GM12878 (cell line): ENCODE measurements around the gene LRRC23. TPM values are rescaled to one million over a fixed set of nuclear protein-coding genes. Genes with fewer than 3 reads are reported as not detected.

Experiments used
- BACH1 ChIP-seq: fragments of 450-650 bp; IDR thresholded peaks from 2 replicates; pipeline ENCODE4 v1.6.1; 2017; ENCODE audit warnings: mild to moderate bottlenecking, borderline replicate concordance
- BHLHE40 ChIP-seq, 2 experiments: fragments of 450-650 bp in 1 of 2; IDR thresholded peaks; 2 replicates each; pipeline ENCODE4 v1.6.1; 2011 to 2017; ENCODE audit warnings: low read depth in 2 of 2, borderline replicate concordance in 1 of 2, improper control_type of control experiment in 1 of 2, low read length in 1 of 2, mild to moderate bottlenecking in 1 of 2
- EED ChIP-seq: sonication (generic); IDR thresholded peaks from 2 replicates; pipeline ENCODE4 v1.6.1; 2016; ENCODE audit warnings: antibody characterized with exemption, low read depth
- ETV6 ChIP-seq, 2 experiments: fragments of 450-650 bp in 1 of 2; IDR thresholded peaks in 1 of 2; conservative IDR thresholded peaks in 1 of 2; 2 replicates each; pipeline ENCODE4 v1.6.1; 2014; ENCODE audit warnings: antibody characterized with exemption in 1 of 2, borderline replicate concordance in 1 of 2, low read depth in 1 of 2, mild to moderate bottlenecking in 1 of 2, moderate library complexity in 1 of 2
- FOS ChIP-seq: IDR thresholded peaks from 3 replicates; pipeline ENCODE4 v1.6.1; 2011; ENCODE audit warnings: borderline replicate concordance; ENCODE audit not compliant: insufficient read length; ENCODE audit errors: extremely low read depth
- HDGF ChIP-seq: fragments of 450-650 bp; IDR thresholded peaks from 2 replicates; pipeline ENCODE4 v1.6.1; 2016; ENCODE audit warnings: antibody characterized with exemption
- IKZF2 ChIP-seq, 2 experiments: fragments of 450-650 bp; IDR thresholded peaks; 2 replicates each; pipeline ENCODE4 v1.6.1; 2017; ENCODE audit warnings: mild to moderate bottlenecking in 2 of 2, moderate library complexity in 2 of 2
- JUNB ChIP-seq: IDR thresholded peaks from 2 replicates; pipeline ENCODE4 v1.6.1; 2016; ENCODE audit warnings: antibody characterized with exemption, mild to moderate bottlenecking
- MEF2B ChIP-seq: fragments of 450-650 bp; IDR thresholded peaks from 2 replicates; pipeline ENCODE4 v1.6.1; 2018; ENCODE audit warnings: mild to moderate bottlenecking, moderate library complexity; ENCODE audit not compliant: partially characterized antibody, poor library complexity, severe bottlenecking
- NFYB ChIP-seq: IDR thresholded peaks from 2 replicates; pipeline ENCODE4 v1.6.1; 2011; ENCODE audit warnings: low read depth, mild to moderate bottlenecking, low read length, improper control_type of control experiment, moderate library complexity; ENCODE audit not compliant: insufficient read depth
- PAX8 ChIP-seq: fragments of 450-650 bp; IDR thresholded peaks from 2 replicates; pipeline ENCODE4 v1.6.1; 2017; ENCODE audit warnings: mild to moderate bottlenecking, moderate library complexity
- POLR2AphosphoS2 ChIP-seq: IDR thresholded peaks from 2 replicates; pipeline ENCODE4 v1.6.1; 2011; ENCODE audit warnings: low read depth, mild to moderate bottlenecking, low read length, improper control_type of control experiment, moderate library complexity
- POLR2AphosphoS5 ChIP-seq: IDR thresholded peaks from 2 replicates; pipeline ENCODE4 v1.6.1; 2011; ENCODE audit warnings: mild to moderate bottlenecking, low read length, inconsistent platforms
- SMAD1 ChIP-seq: fragments of 450-650 bp; IDR thresholded peaks from 2 replicates; pipeline ENCODE4 v1.6.1; 2018; ENCODE audit warnings: mild to moderate bottlenecking, low read depth; ENCODE audit not compliant: partially characterized antibody
- SPI1 ChIP-seq: IDR thresholded peaks from 2 replicates; pipeline ENCODE4 v1.6.1; 2011; ENCODE audit warnings: low read depth, mild to moderate bottlenecking, low read length, moderate library complexity, borderline replicate concordance; ENCODE audit not compliant: insufficient read depth
- TCF12 ChIP-seq: IDR thresholded peaks from 2 replicates; pipeline ENCODE4 v1.6.1; 2011; ENCODE audit warnings: low read depth, mild to moderate bottlenecking, low read length
- TCF3 ChIP-seq: IDR thresholded peaks from 2 replicates; pipeline ENCODE4 v1.6.1; 2012; ENCODE audit warnings: low read depth, mild to moderate bottlenecking, low read length, borderline replicate concordance; ENCODE audit not compliant: insufficient read depth
- ZBED1 ChIP-seq: IDR thresholded peaks from 2 replicates; pipeline ENCODE4 v1.6.1; 2016; ENCODE audit warnings: borderline replicate concordance
- polyA plus RNA-seq, 11 experiments: library from polyadenylated mRNA; depleted of rRNA in 4 of 11; unstranded in 6 of 11; stranded (reverse) in 5 of 11; fragments of >200 nt; fragmentation: Nextera tagmentation in 4 of 11; fragmentation: Illumina TruSeq in 1 of 11; extraction: Ambion mirVana in 4 of 11; extraction: Trizol in 1 of 11; gene quantifications; 1 replicate in 1 of 11; 2 replicates in 10 of 11; pipeline versions ENCODE4 v1.2.1 to v1.2.3, GENCODE V29; 2011 to 2016; ENCODE audit warnings: inconsistent platforms in 2 of 11, missing spikeins in 2 of 11, low read depth in 1 of 11
- total RNA-seq, 4 experiments: library from RNA; depleted of rRNA in 3 of 4; stranded (reverse); fragments of >200 nt in 3 of 4; fragmentation: Illumina TruSeq in 1 of 4; extraction: Trizol in 1 of 4; gene quantifications; 2 replicates each; pipeline versions ENCODE4 v1.2.1 to v1.2.3, GENCODE V29; 2013 to 2021
- TF ChIP-seq, protein P1 (sequence below): IDR thresholded peaks from 2 replicates; pipeline ENCODE4 v1.6.1; 2011; ENCODE audit warnings: low read depth, low read length, improper control_type of control experiment, borderline replicate concordance
- TF ChIP-seq, protein P2 (sequence below): fragments of 450-650 bp; IDR thresholded peaks from 2 replicates; pipeline ENCODE4 v1.6.1; 2016; ENCODE audit warnings: mild to moderate bottlenecking, moderate library complexity, borderline replicate concordance
- TF ChIP-seq, protein P3 (sequence below): fragments of 450-650 bp; IDR thresholded peaks from 2 replicates; pipeline ENCODE4 v1.6.1; 2017; ENCODE audit warnings: low read depth, mild to moderate bottlenecking, moderate library complexity

Gene LRRC23
- total and polyA plus RNA-seq, 10 of the 15 experiments (the other 5 are each of a cell fraction or from before 2014, with no cell fraction given), result 1.4 to 6.9 (median 3.4) TPM

DNA sequence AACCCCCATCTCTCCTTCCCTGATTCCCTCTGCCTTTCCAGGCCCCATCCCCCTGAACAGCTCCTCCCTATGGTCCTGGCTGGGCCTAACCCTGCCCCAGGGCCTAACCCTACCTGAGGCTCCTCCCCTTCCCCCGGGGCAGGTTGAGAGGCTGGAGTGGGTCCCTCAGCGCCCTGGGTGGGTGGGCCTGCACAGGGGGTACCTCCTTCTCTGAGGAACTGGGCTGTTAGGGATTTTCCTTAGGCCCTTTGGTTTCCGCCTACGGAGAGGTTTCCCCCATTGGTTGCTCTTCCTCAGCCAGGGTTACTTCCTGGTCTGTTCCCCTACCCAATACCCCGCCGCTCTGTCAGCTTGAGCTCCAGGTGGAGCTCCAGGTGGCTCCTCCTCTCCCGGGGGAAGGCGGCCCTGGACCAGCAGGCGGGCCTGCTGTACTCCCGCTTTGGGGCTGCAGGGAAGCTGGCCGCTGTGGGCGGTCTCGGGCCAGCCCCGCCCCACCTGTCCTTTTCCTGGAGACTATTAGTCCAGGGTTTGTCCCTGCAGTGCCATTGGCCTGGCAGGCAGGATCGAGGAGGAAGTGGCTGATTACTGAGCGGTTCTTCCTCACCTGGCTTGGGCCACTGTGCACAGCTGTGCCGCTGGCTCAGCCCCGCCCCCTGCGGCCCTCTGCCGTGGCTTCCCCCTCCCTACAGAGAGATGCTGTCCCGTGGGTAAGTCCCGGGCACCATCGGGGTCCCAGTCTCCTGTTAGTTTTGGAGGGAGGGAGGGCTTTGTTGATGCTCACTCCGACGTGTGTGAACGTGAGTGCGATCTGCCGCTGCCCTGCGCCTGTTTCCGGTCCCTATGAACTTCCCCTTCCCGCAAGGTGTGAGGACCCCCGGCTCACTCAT, 41.7 kb downstream of the LRRC23 start (continued):
- TF ChIP-seq, protein P1, sequence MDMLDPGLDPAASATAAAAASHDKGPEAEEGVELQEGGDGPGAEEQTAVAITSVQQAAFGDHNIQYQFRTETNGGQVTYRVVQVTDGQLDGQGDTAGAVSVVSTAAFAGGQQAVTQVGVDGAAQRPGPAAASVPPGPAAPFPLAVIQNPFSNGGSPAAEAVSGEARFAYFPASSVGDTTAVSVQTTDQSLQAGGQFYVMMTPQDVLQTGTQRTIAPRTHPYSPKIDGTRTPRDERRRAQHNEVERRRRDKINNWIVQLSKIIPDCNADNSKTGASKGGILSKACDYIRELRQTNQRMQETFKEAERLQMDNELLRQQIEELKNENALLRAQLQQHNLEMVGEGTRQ, result no peak
- TF ChIP-seq HDGF, result peak; percentile 16; the same call in 1 of the 2 replicates
- peak; percentile 58 to 67; a peak in 2 of 4 replicates for TF ChIP-seq BHLHE40 (IDR thresholded peaks at IDR 0.05; ENCODE audit: borderline replicate concordance in 1 of 2, low read depth in 2 of 2, low read length in 1 of 2)
- TF ChIP-seq EED, result peak; percentile 83
- TF ChIP-seq, protein P2, sequence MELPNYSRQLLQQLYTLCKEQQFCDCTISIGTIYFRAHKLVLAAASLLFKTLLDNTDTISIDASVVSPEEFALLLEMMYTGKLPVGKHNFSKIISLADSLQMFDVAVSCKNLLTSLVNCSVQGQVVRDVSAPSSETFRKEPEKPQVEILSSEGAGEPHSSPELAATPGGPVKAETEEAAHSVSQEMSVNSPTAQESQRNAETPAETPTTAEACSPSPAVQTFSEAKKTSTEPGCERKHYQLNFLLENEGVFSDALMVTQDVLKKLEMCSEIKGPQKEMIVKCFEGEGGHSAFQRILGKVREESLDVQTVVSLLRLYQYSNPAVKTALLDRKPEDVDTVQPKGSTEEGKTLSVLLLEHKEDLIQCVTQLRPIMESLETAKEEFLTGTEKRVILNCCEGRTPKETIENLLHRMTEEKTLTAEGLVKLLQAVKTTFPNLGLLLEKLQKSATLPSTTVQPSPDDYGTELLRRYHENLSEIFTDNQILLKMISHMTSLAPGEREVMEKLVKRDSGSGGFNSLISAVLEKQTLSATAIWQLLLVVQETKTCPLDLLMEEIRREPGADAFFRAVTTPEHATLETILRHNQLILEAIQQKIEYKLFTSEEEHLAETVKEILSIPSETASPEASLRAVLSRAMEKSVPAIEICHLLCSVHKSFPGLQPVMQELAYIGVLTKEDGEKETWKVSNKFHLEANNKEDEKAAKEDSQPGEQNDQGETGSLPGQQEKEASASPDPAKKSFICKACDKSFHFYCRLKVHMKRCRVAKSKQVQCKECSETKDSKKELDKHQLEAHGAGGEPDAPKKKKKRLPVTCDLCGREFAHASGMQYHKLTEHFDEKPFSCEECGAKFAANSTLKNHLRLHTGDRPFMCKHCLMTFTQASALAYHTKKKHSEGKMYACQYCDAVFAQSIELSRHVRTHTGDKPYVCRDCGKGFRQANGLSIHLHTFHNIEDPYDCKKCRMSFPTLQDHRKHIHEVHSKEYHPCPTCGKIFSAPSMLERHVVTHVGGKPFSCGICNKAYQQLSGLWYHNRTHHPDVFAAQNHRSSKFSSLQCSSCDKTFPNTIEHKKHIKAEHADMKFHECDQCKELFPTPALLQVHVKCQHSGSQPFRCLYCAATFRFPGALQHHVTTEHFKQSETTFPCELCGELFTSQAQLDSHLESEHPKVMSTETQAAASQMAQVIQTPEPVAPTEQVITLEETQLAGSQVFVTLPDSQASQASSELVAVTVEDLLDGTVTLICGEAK, result no peak
- 0 out of 2 replicates have a peak, but pooled peaks have one; percentile 12 for TF ChIP-seq BACH1
- TF ChIP-seq TCF3, result 0 out of 2 replicates have a peak, but pooled peaks have one; percentile 62
- TF ChIP-seq POLR2AphosphoS5, result peak; percentile 34; the same call in 1 of the 2 replicates
- TF ChIP-seq IKZF2 (IDR thresholded peaks at IDR 0.05), result peak; percentile 75 to 83; a peak in 2 of 4 replicates
- TF ChIP-seq SMAD1, result no peak
- TF ChIP-seq NFYB, result 0 out of 2 replicates have a peak, but pooled peaks have one; percentile 33
- peak; percentile 40; the same call in 1 of the 2 replicates for TF ChIP-seq SPI1
- peak; percentile 43 for TF ChIP-seq POLR2AphosphoS2
- TF ChIP-seq, protein P3, sequence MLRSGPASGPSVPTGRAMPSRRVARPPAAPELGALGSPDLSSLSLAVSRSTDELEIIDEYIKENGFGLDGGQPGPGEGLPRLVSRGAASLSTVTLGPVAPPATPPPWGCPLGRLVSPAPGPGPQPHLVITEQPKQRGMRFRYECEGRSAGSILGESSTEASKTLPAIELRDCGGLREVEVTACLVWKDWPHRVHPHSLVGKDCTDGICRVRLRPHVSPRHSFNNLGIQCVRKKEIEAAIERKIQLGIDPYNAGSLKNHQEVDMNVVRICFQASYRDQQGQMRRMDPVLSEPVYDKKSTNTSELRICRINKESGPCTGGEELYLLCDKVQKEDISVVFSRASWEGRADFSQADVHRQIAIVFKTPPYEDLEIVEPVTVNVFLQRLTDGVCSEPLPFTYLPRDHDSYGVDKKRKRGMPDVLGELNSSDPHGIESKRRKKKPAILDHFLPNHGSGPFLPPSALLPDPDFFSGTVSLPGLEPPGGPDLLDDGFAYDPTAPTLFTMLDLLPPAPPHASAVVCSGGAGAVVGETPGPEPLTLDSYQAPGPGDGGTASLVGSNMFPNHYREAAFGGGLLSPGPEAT, result peak; percentile 80; the same call in 1 of the 2 replicates
- TF ChIP-seq MEF2B, result peak; percentile 3
- no peak for TF ChIP-seq PAX8
- peak; percentile 52; the same call in 1 of the 2 replicates for TF ChIP-seq ZBED1
- no peak for TF ChIP-seq FOS
- peak; percentile 83 for TF ChIP-seq TCF12
- peak; percentile 47 to 55; a peak in 2 of 4 replicates for TF ChIP-seq ETV6 (conservative IDR thresholded peaks at IDR 0.05 in 1 of 2, IDR thresholded peaks at IDR 0.05 in 1 of 2; ENCODE audit: borderline replicate concordance in 1 of 2, low read depth in 1 of 2)
- no peak for TF ChIP-seq JUNB
